Fibroblast of villous mesenchyme (primary cell): ENCODE results near the gene N4BP2. TPM values are rescaled to one million over a fixed set of nuclear protein-coding genes. Genes with fewer than 3 reads are reported as not detected.
A peak's percentile ranks its signal among the peaks of the same experiment; 100 is the strongest.

ENCODE experiments used
- DNase-seq: peaks from one replicate; pipeline ENCODE4 v3.0.0-alpha.2; 2010; ENCODE audit warnings: low read depth
- H3K4me3 ChIP-seq: 2 replicates; pipeline ENCODE4 v1.5.1; 2011; ENCODE audit warnings: low read depth, mild to moderate bottlenecking, low read length
- CTCF ChIP-seq: IDR thresholded peaks from 2 replicates; pipeline ENCODE4 v1.5.1; 2012; ENCODE audit warnings: low read depth, mild to moderate bottlenecking, low read length; ENCODE audit not compliant: insufficient read depth
- total RNA-seq: library from RNA; depleted of rRNA; stranded (reverse); fragments of >200 nt; gene quantifications from 2 replicates; pipeline ENCODE4 v1.2.3, GENCODE V29; 2012

The N4BP2 gene
- total RNA-seq, 1 donor: 8.2 TPM

- TF ChIP-seq CTCF: no peak
- H3K4me3 ChIP-seq: no peak overlapping the region
- DNase-seq: no peak
Observed at GRCh38 chr4:40193578-40193977, 136.9 kb downstream of the N4BP2 start.

- TF ChIP-seq CTCF: no peak
- DNase-seq: peak; percentile 91
- H3K4me3 ChIP-seq: peak overlapping the region; percentile 16
Observed at GRCh38 chr4:40194602-40195161, 138.0 kb downstream of the N4BP2 start.

GRCh38 chr4:40195182-40196177, 138.8 kb downstream of the N4BP2 start:
- no peak for TF ChIP-seq CTCF
- H3K4me3 ChIP-seq: no peak overlapping the region
- DNase-seq: no peak

- no peak for DNase-seq
- TF ChIP-seq CTCF: no peak
- no peak overlapping the region for H3K4me3 ChIP-seq
Observed at GRCh38 chr4:40196272-40196671, 139.6 kb downstream of the N4BP2 start.

- no peak for DNase-seq
- no peak for TF ChIP-seq CTCF
- H3K4me3 ChIP-seq: no peak within 1 kb of the TSS
Observed at GRCh38 chr4:40196724-40197281, 140.2 kb downstream of the N4BP2 start, which contains the start of gene RHOH. Gene RHOH, plus strand, starts transcription at chr4:40197031. Its CDS starts 46,356 bp downstream, at chr4:40243387.

- no peak overlapping the region for H3K4me3 ChIP-seq
- TF ChIP-seq CTCF: no peak
- DNase-seq: no peak
Observed at GRCh38 chr4:40197879-40198689, 141.4 kb downstream of the N4BP2 start.
